Uterus (tissue), 4 donors: ENCODE measurements around the gene IQGAP2. TPM values are rescaled to one million over a fixed set of nuclear protein-coding genes. Genes with fewer than 3 reads are reported as not detected.
"Not testable (repeated sequence)": the region's sequence is repeated elsewhere in the genome, so short reads cannot be mapped to it uniquely, and the experiment has no call there.

Experiments used
- DNase-seq, 2 donors: peaks; one replicate each; pipeline ENCODE4 v3.0.0-alpha.2; 2019 to 2020
- H3K27ac ChIP-seq, 2 donors: fragments of 200-600 bp; sonication (generic); 1 replicate in 1 of 2; 2 replicates in 1 of 2; pipeline ENCODE4 v1.5.1; 2016 to 2018
- H3K27me3 ChIP-seq, 2 donors: fragments of 200-600 bp; sonication (generic); one replicate each; pipeline ENCODE4 v1.5.1; 2018 to 2019; ENCODE audit warnings: control low read depth in 1 of 2
- H3K36me3 ChIP-seq, 2 donors: fragments of 200-600 bp; sonication (generic); one replicate each; pipeline ENCODE4 v1.5.1; 2019; ENCODE audit warnings: control low read depth in 1 of 2
- H3K4me1 ChIP-seq, 2 donors: fragments of 200-600 bp; sonication (generic); one replicate each; pipeline ENCODE4 v1.5.1; 2018 to 2019; ENCODE audit warnings: control low read depth in 1 of 2
- H3K4me3 ChIP-seq, 2 donors: fragments of 200-600 bp; sonication (generic); 1 replicate in 1 of 2; 2 replicates in 1 of 2; pipeline ENCODE4 v1.5.1; 2018 to 2019; ENCODE audit warnings: mild to moderate bottlenecking in 1 of 2
- H3K9me3 ChIP-seq, 2 donors: fragments of 200-600 bp; sonication (generic); one replicate each; pipeline ENCODE4 v1.5.1; 2019; ENCODE audit warnings: control low read depth in 1 of 2
- POLR2A ChIP-seq, 2 donors: fragments of 450-650 bp; IDR thresholded peaks; one replicate each; pipeline ENCODE4 v1.6.1; 2016; ENCODE audit warnings: antibody characterized with exemption in 2 of 2, mild to moderate bottlenecking in 1 of 2, moderate library complexity in 1 of 2
- intact Hi-C: fragments of 100-400 bp; cut with DNase I; formaldehyde crosslinking; loops from one replicate; pipeline ENCODE4 v1.15.1; 2023; ENCODE audit warnings: low total_unique reads
- total RNA-seq, 4 donors: library from RNA; depleted of rRNA in 3 of 4; stranded (reverse); fragments of >200 nt in 3 of 4; gene quantifications; one replicate each; pipeline versions ENCODE4 v1.1.0 to v1.2.4, GENCODE V29; 2014 to 2023
- TF ChIP-seq, protein P1 (sequence below), 4 experiments: fragments of 200-600 bp in 2 of 4; fragments of 450-650 bp in 2 of 4; sonication (generic) in 2 of 4; IDR thresholded peaks; one replicate each; pipeline ENCODE4 v1.5.1; 2016 to 2019; ENCODE audit warnings: antibody characterized with exemption in 4 of 4, mild to moderate bottlenecking in 2 of 4, moderate library complexity in 1 of 4
- donor health status: DM: yes; HTN: yes; CAD: no.

Gene IQGAP2
- total RNA-seq, 4 donors from 2014 or later: 7.1 to 49.2 (median 9.4) TPM

DNA sequence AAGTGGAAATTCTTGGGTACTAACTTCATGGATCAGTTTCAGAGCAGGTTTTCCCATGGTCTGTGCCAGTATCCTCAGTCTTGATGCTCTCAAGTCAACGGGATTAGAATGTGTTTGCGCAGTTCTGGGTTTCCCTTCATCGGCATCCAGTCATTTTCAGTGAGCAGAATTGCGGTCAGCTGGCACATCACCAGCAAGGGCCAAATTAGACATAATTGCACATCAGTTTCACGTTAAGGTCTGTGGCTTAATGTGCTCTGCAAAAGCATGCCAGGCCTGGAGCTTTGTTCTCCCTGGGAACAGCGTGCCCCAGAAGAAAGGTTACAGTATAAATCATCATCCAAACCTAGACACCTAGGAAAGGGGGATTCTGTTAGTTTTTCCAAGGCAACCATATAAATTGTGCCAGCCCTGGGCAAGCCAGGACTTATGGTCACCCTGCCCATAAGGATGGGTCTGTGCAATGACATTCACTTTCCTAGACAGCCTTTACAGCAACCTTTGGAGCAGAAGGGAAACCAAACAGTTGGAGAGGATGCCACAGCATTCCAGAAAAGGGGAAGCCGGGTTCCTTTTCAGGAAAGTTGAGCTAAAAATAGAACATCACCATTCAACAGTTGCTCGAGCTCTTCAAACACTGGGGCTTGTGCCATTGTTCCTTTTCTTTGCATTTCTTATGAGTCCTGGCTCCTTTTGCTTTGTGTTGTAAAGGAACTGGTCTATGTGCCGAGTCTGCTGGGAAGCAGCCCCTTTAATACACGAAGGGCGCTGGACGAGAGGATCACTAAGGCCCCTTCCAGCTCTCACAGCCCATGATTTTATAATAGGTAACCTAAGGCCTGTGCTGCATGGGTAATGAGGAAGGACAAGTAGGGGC lies 23.1 kb downstream of the IQGAP2 start:
- intact Hi-C loops: no loop called here
- DNase-seq: no peak
- Histone ChIP-seq H3K9me3 (no peaks in the 10 kb centered on the region), H3K36me3 (no peaks in the 10 kb centered on the region), H3K4me3 (no peak overlapping the region), H3K4me1 (no peaks in the 10 kb centered on the region), H3K27ac (no peak overlapping the region), H3K27me3 (no peaks in the 10 kb centered on the region)
- TF ChIP-seq, protein P1, sequence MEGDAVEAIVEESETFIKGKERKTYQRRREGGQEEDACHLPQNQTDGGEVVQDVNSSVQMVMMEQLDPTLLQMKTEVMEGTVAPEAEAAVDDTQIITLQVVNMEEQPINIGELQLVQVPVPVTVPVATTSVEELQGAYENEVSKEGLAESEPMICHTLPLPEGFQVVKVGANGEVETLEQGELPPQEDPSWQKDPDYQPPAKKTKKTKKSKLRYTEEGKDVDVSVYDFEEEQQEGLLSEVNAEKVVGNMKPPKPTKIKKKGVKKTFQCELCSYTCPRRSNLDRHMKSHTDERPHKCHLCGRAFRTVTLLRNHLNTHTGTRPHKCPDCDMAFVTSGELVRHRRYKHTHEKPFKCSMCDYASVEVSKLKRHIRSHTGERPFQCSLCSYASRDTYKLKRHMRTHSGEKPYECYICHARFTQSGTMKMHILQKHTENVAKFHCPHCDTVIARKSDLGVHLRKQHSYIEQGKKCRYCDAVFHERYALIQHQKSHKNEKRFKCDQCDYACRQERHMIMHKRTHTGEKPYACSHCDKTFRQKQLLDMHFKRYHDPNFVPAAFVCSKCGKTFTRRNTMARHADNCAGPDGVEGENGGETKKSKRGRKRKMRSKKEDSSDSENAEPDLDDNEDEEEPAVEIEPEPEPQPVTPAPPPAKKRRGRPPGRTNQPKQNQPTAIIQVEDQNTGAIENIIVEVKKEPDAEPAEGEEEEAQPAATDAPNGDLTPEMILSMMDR (IDR thresholded peaks at IDR 0.05): no peak

DNA sequence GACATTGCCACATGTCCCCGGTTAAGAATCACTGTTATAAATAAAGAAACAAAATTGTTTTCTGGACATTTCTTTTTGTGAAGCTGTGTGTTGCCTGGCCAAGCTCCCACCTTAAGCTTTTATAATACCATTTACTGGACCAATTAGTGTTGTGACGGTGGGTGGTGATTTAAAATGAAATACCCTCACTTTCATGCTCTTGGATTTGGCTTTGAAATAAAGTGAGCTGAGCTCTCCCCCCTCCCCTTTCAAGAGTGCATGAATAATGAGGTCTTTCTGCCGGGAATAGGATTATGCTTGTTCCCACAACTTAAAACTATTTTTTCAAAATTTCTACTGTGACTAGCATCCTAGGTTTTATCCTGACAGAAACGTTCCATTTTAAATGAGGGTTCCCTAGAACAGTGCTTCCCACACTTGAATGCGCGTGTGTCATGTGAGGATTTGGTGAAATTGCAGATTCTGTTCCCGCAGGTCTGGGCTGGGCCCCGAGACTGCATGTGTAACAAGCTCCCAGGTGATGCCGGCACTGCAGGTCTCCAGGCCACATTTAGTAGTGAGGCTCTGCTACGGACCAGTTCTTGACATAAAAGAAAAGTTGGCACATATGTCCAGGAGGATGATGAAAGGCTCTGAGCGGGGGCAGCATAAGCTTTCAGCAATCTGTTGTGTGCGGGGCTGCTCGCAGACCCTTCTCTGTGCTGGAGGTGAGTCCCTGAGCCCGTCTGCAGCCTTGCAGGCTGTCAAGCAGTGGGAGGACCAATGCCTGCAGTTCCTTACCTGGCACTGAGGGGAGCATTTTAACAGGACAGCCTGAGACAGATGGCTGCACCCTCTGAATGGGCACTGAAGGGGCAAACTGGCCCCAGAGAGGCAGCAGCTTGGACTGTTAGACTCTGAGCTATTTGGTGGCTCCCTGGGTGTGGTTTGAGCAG lies 24.4 kb downstream of the IQGAP2 start:
- H3K4me3 ChIP-seq: no peak overlapping the region
- no peak overlapping the region for H3K27ac ChIP-seq
- no peaks in the 10 kb centered on the region for H3K27me3 ChIP-seq
- no peaks in the 10 kb centered on the region for H3K36me3 ChIP-seq
- no peaks in the 10 kb centered on the region for H3K4me1 ChIP-seq
- TF ChIP-seq, protein P1 (IDR thresholded peaks at IDR 0.05): no peak
- no peak for TF ChIP-seq POLR2A (IDR thresholded peaks at IDR 0.05)
- intact Hi-C loops: no loop called here
- no peak for DNase-seq
- no peaks in the 10 kb centered on the region for H3K9me3 ChIP-seq

DNA sequence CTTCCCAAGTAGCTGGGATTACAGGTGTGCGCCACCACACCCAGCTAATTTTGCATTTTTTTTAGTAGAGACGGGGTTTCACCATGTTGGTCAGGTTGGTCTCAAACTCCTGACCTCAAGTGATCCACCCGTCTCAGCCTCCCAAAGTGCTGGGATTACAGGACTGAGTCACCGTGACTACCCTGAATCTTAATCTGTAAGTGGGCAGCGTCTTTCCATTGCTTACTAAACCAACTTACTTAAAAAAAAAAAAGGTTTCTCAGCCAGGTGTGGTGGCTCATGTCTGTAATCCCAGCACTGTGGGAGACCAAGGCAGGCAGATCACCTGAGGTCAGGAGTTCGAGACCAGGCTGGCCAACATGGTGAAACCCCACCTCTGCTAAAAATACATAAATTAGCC lies 25.5 kb downstream of the IQGAP2 start:
- H3K36me3 ChIP-seq, H3K9me3 ChIP-seq, H3K4me1 ChIP-seq, DNase-seq, H3K27ac ChIP-seq, H3K4me3 ChIP-seq, H3K27me3 ChIP-seq, intact Hi-C loops: not testable (repeated sequence)

DNA sequence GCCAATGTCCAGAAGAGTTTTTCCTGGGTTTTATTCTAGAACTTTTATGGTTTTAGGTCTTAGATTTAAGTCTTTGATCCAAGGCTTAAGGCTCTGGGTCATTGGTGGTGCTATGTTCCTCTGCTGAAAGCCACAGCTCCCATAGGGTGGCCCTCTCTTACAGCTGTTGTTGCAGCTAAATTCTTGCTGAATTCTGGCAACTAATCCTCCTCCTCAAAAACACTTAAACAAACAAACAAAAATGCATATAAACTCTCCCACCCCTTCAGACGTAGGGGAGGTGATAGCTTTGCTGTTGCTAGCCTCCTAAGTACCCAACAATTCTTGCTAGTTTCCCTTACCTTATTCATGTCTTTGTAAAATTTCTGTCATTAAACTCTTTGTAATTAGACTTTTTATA lies 30.2 kb downstream of the IQGAP2 start:
- no peak overlapping the region for H3K4me3 ChIP-seq
- H3K36me3 ChIP-seq: no peaks in the 10 kb centered on the region
- DNase-seq: no peak
- intact Hi-C loops: no loop called here
- TF ChIP-seq, protein P1 (IDR thresholded peaks at IDR 0.05): no peak
- no peak for TF ChIP-seq POLR2A (IDR thresholded peaks at IDR 0.05)
- H3K27ac ChIP-seq: no peak overlapping the region
- H3K27me3 ChIP-seq: no peaks in the 10 kb centered on the region
- no peaks in the 10 kb centered on the region for H3K9me3 ChIP-seq
- no peaks in the 10 kb centered on the region for H3K4me1 ChIP-seq

DNA sequence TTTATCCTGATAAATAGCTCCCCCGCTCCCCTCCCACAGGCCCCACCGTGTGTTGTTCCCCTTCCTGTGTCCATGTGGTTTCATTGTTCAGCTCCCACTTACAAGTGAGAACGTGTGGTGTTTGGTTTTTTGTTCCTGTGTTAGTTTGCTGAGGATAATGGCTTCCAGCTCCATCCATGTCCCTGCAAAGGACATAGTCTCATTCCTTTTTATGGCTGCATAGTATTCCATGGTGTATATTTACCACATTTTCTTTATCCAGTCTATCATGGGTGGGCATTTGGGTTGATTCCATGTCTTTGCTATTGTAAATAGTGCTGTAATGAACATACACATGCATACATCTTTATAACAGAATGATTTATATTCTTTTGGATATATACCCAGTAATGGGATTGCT lies 34.4 kb downstream of the IQGAP2 start:
- H3K27ac ChIP-seq, H3K4me3 ChIP-seq, DNase-seq, intact Hi-C loops, H3K27me3 ChIP-seq, H3K4me1 ChIP-seq, H3K9me3 ChIP-seq, H3K36me3 ChIP-seq: not testable (repeated sequence)

DNA sequence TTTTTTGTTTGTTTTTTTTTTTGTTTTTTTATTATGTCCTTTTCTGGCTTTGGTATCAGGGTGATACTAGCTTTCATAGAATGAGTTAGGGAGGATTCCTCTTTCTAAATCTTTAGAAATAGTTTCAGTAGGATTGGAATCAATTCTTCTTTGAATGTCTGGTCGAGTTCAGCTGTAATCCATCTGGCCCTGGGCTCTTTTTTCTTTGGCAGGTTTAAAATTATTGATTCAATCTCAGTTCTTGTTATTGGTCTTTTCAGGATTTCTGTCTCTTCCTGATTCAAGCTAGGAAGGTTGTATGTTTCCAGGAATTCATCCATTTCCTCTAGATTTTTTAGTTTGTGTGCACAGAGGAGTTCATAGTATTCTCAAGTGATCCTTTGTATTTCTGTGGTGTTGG lies 34.9 kb downstream of the IQGAP2 start:
- Histone ChIP-seq H3K4me3 (no peak overlapping the region), H3K36me3 (no peaks in the 10 kb centered on the region), H3K27ac (no peak overlapping the region), H3K4me1 (no peaks in the 10 kb centered on the region), H3K27me3 (no peaks in the 10 kb centered on the region), H3K9me3 (no peaks in the 10 kb centered on the region)
- intact Hi-C loops: no loop called here
- no peak for TF ChIP-seq POLR2A (IDR thresholded peaks at IDR 0.05)
- TF ChIP-seq, protein P1 (IDR thresholded peaks at IDR 0.05): no peak
- no peak for DNase-seq
